Neural cell (in vitro differentiated cells): Measurements from ENCODE around the gene PRKCA.

Source experiments
- SMC3 ChIP-seq: fragments of 450-650 bp; conservative IDR thresholded peaks from 2 replicates; pipeline ENCODE4 v1.6.1; 2014; ENCODE audit warnings: antibody characterized with exemption, mild to moderate bottlenecking, moderate library complexity; ENCODE audit not compliant: poor library complexity
- TAF1 ChIP-seq: IDR thresholded peaks from 2 replicates; pipeline ENCODE4 v1.6.1; 2012; ENCODE audit warnings: low read depth

GRCh38 chr17:66435182-66435581 is 132.8 kb downstream of the PRKCA start:
- TF ChIP-seq SMC3 (no peak), TAF1 (no peak)
